ENCODE measurements around the gene SYNE1. TPM values are rescaled to one million over a fixed set of nuclear protein-coding genes. Genes with fewer than 3 reads are reported as not detected.

The SYNE1 gene
- total RNA-seq, 2 experiments from 2014 or later = 25.8 to 25.9 TPM

DNA sequence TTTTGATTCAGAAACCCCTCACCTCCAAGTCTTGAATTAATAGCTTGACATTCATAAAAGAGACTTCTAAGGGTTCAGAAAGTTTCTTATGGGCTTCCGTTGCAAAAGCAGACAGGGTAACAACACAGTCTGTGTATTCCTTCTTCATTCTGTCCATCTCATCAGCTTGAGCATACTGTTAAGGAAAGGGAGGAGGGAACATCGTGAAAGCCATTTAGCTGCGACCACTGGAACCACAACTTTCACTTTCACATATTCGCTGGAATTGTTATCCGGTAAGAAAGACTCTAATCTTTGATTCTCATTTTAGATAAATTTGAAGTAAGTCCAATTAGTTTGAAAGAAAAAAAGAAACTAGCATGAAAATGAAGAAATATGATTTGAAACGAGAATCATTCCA is 174.4 kb downstream of the SYNE1 start:
- no peak for DNase-seq
- Mint-ChIP-seq H3K9me3 (no peaks in the 10 kb centered on the region), H3K27ac (no peak overlapping the region), H3K36me3 (no peaks in the 10 kb centered on the region), H3K4me1 (ENCODE audit: low read depth) (peaks cover 9% of the 10 kb centered on the region), H3K27me3 (peaks cover 15% of the 10 kb centered on the region), H3K4me3 (no peak overlapping the region)
- intact Hi-C loops (cut with micrococcal nuclease) = no loop called here
- ChIA-PET POLR2A (no interaction called here), CTCF (no interaction called here)

DNA sequence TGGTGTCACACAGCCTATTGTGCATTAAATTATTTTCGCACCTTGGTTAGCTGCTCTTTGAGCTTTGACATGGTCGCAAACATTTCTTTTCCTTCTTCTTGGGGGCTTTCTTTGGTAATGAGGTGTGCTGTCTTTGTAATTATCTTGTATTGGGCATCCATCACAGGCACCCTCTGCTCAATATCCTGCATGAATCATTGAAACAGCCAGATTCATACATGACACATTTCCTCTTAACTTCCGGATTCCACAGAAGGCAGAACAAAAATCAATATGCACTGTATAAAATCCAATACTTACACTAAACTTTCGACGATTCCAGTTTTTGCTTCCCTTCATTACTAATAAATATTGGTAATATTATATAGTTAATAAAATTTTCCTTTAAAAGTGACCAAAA is 175.6 kb downstream of the SYNE1 start:
- ChIA-PET CTCF (no interaction called here), POLR2A (no interaction called here)
- no peak overlapping the region for H3K4me3 Mint-ChIP-seq
- no peaks in the 10 kb centered on the region for H3K36me3 Mint-ChIP-seq
- peaks cover 15% of the 10 kb centered on the region for H3K27me3 Mint-ChIP-seq
- no peak overlapping the region for H3K27ac Mint-ChIP-seq
- intact Hi-C loops (cut with micrococcal nuclease) = no loop called here
- DNase-seq = no peak
- H3K9me3 Mint-ChIP-seq = no peaks in the 10 kb centered on the region
- peaks cover 9% of the 10 kb centered on the region for H3K4me1 Mint-ChIP-seq (ENCODE audit: low read depth)

DNA sequence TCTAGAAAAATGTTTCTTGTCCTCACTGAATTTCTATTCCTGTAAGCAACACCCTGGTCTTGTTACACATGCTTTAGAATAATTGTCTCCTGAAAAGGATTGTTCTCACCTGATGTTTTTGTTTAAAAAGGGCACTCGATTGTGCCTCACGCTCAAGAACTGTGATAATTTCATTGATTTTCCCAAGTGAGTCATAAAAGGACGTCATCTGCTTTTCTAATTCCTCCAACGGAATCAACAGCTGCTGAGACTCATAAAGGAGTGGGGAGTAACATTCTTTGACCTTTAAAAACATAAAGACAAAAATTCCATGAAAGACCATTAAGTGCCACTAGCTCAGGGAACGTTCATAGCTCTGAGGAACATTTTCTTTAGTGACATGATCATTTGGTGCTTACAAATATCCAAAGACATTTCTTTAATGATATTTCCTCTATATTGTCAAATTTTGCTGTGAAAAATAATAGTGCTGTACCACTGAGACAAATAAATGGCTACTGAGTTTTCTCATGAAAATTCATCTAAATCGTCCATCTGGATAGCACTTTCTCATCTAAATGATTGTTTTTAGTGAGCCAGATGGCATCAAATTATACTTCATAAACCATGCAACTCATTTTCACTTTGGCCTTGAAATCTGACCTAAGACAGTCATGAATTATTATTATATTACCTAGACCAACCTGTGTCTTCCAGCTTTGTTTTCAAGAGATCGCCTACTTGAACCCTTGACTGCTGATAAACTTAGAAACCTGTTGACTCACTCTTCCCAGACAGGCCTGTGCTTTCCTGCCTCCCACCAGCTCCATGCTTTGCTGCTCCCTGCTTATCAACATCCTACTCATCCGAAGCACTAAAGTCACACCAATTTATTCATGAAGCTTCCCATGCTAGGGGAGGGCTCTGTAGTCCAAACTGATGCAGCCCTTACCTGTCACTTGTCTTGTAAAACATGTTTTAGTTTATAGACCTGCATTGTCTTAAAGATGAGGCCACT is 178.2 kb downstream of the SYNE1 start:
- H3K27me3 Mint-ChIP-seq = peaks cover 12% of the 10 kb centered on the region
- POLR2A ChIA-PET = no interaction called here
- no peaks in the 10 kb centered on the region for H3K9me3 Mint-ChIP-seq
- CTCF ChIA-PET = no interaction called here
- H3K36me3 Mint-ChIP-seq = no peaks in the 10 kb centered on the region
- no peak for DNase-seq
- H3K27ac Mint-ChIP-seq = no peak overlapping the region
- peaks cover 9% of the 10 kb centered on the region for H3K4me1 Mint-ChIP-seq (ENCODE audit: low read depth)
- no peak overlapping the region for H3K4me3 Mint-ChIP-seq
- intact Hi-C loops (cut with micrococcal nuclease) = no loop called here

DNA sequence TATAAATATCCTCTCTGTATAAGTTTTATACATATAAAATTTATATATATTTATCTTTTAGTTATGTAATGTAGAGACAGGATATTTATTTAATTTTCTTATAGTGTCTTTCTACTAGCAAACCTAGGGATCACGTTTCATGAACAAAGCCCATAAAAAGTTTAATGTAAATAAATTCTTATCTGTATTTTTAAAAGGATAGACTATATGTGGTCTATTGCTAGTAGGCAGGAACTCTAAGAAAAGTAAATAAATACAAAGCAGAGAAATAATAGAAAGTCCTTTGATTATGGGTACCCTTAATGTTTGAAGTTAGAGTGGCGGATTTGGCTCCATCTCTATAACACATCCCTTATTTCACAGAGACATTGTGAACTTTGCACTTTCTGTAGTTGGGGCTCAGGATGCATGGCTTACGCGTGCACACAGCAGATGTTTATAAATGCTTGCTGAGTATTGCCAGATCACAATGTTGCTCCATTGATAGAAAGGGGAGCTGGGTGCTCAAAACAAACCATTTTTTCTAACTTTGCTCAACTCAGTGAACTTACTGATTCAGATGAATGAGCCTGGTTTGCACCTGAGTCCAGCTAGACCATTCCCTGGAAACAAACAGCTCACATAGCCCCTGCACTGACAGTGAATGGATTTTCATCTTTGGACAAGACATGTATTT is 179.1 kb downstream of the SYNE1 start:
- Mint-ChIP-seq H3K9me3 (no peaks in the 10 kb centered on the region), H3K27ac (no peak overlapping the region), H3K4me3 (no peak overlapping the region), H3K4me1 (ENCODE audit: low read depth) (peaks cover 7% of the 10 kb centered on the region), H3K36me3 (no peaks in the 10 kb centered on the region), H3K27me3 (peaks cover 9% of the 10 kb centered on the region)
- DNase-seq = no peak
- CTCF ChIA-PET = no interaction called here
- POLR2A ChIA-PET = no interaction called here
- intact Hi-C loops (cut with micrococcal nuclease) = no loop called here

DNA sequence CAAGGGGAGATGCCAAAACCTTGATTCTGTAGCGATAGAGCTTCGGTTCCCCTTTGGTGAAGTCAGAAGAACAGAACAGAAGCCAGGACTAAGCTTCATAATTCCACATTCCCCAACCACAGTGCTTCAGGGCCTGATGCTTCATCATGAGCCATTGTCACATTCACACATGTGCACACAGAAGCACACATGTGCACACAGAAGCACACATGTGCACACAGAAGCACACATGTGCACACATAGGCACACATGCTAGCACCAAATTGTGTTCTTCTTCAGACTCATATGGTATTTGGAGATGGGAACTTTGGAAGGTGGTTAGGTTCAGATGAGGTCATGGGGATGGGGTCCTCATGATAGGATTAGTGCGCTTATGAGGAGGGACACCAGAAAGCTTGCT is 183.2 kb downstream of the SYNE1 start:
- CTCF ChIA-PET = no interaction called here
- no peaks in the 10 kb centered on the region for H3K36me3 Mint-ChIP-seq
- H3K9me3 Mint-ChIP-seq = peaks cover 8% of the 10 kb centered on the region
- no peak overlapping the region for H3K4me3 Mint-ChIP-seq
- intact Hi-C loops (cut with micrococcal nuclease) = no loop called here
- POLR2A ChIA-PET = no interaction called here
- no peak overlapping the region for H3K27ac Mint-ChIP-seq
- no peak for DNase-seq
- peaks cover 9% of the 10 kb centered on the region for H3K27me3 Mint-ChIP-seq
- no peaks in the 10 kb centered on the region for H3K4me1 Mint-ChIP-seq (ENCODE audit: low read depth)

DNA sequence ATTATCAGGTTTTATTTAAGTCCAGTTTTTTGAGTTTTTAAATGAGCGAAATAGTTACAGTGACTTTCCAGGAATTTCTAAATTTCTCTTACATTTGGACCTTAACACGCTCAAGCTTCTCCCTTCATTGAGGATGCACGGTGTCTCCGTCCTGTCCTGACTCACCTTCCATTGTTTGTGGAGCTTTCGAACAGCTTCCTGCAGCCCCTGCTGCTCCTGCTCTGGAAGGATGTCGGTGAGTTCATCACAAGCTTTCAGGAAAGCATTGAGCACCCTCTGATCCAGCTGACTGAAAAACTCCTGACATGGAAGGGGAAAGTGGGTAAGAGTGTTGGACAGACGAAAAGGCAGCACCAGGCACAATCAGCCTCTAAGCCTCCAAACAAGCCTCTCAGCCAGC is 183.7 kb downstream of the SYNE1 start:
- CTCF ChIA-PET = no interaction called here
- DNase-seq = no peak
- Mint-ChIP-seq H3K9me3 (peaks cover 8% of the 10 kb centered on the region), H3K36me3 (no peaks in the 10 kb centered on the region), H3K4me1 (ENCODE audit: low read depth) (no peaks in the 10 kb centered on the region), H3K4me3 (no peak overlapping the region), H3K27me3 (peaks cover 9% of the 10 kb centered on the region), H3K27ac (no peak overlapping the region)
- POLR2A ChIA-PET = no interaction called here
- intact Hi-C loops (cut with micrococcal nuclease) = no loop called here

DNA sequence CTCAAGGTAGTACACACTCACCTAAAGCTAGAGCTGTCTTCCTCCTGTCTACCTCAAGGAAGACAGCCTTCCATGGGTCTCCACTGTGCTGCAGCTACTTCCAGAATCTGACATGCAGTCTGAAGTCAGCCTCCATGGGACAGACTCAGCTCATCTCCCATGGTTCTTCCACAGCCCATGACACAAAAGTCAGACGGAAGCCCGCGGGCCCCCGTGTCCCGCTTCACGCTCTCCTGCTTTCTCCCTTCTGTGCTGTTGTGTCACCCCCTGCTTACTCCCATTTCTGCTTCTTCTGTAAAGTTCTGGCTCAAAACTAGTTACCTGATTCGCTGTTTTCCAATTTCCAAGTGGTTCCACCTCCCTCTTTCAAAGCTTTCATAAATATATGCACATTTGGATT is 184.5 kb downstream of the SYNE1 start:
- DNase-seq = no peak
- Mint-ChIP-seq H3K36me3 (no peaks in the 10 kb centered on the region), H3K4me3 (no peak overlapping the region), H3K9me3 (peaks cover 8% of the 10 kb centered on the region), H3K4me1 (ENCODE audit: low read depth) (no peaks in the 10 kb centered on the region), H3K27ac (no peak overlapping the region), H3K27me3 (peaks cover 9% of the 10 kb centered on the region)
- ChIA-PET CTCF (no interaction called here), POLR2A (no interaction called here)
- intact Hi-C loops (cut with micrococcal nuclease) = no loop called here

DNA sequence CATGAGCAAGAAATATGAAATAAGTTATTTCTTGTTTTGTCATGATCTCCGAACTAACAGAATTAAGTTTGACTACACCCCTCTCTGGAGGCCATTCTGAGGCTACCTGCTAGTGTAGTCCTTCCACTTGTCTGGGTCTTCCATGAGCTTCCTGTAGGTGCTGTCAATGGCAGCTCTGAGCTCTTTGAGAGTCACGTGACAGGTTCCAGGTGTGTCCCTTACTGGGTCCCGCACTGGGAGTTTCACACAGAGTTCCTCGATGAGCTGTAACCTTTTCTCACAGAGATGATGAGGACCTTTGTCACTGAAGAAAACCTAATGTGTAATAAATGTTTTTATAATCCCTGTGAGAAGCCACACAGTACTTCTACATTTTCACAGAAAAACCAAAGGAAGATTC is 186.6 kb downstream of the SYNE1 start:
- Mint-ChIP-seq H3K36me3 (no peaks in the 10 kb centered on the region), H3K27me3 (peaks cover 7% of the 10 kb centered on the region), H3K4me1 (ENCODE audit: low read depth) (no peaks in the 10 kb centered on the region), H3K4me3 (no peak overlapping the region), H3K9me3 (peaks cover 8% of the 10 kb centered on the region), H3K27ac (no peak overlapping the region)
- POLR2A ChIA-PET = no interaction called here
- CTCF ChIA-PET = no interaction called here
- no peak for DNase-seq
- intact Hi-C loops (cut with micrococcal nuclease) = no loop called here

DNA sequence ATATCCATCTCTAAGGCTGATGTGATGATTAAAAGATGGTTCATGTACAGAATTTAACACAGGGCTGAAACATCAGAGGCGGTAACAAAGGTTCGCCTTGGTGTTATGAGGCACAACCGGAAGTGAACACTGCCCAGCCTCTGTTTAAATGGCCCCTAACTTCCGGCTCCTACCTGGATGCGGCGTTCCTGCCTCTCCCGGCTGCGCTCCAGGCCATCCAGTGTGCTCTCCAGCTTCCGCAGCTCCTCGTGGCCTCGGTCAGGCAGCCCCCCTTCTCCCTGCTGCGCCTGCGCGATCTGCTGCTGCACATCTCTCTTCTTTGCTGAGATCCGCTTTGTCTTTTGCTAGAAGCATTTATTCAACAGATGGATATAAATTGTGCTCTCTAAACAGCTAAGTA is 195.3 kb downstream of the SYNE1 start:
- no peaks in the 10 kb centered on the region for H3K4me1 Mint-ChIP-seq (ENCODE audit: low read depth)
- H3K36me3 Mint-ChIP-seq = no peaks in the 10 kb centered on the region
- no peak overlapping the region for H3K27ac Mint-ChIP-seq
- no peak for DNase-seq
- POLR2A ChIA-PET = no interaction called here
- no peak overlapping the region for H3K4me3 Mint-ChIP-seq
- intact Hi-C loops (cut with micrococcal nuclease) = no loop called here
- no peaks in the 10 kb centered on the region for H3K9me3 Mint-ChIP-seq
- CTCF ChIA-PET = no interaction called here
- H3K27me3 Mint-ChIP-seq = no peaks in the 10 kb centered on the region

DNA sequence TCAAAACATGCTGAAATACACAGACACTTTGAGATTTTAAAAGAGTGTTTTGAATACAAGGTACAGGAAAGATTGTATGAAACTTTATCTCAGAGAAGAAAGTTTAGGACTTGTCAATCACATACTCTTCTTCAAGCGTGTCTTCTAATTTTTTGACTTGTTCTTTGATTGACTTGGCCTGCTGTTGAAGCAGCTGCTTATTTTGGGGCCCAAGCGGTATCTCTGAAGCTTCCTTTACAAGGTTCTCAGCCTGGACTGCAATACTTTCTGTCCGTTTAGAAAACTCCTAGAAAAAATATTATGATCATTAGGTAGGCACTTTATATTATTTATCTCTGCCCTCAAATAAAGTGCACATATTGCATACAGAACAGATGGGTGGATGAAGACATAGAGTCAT is 201.3 kb downstream of the SYNE1 start:
- no peaks in the 10 kb centered on the region for H3K9me3 Mint-ChIP-seq

DNA sequence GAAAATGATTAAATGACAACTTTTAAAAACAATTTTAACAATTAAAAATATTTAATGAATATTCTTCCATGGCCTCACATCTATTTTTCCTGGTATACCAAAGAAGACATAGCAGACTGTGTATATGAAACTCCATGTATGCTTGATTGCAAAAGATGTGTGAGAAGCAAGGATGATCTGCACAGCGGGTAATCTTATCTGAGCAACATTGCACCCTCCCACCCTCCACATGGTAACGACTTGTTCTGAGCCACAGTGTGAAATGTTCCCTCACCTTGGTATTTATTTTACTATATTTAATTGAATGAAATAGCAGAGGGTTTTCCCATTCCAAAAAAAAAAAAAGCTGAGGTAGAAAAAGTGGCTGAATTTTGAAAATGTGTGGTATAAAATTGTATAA is 204.4 kb downstream of the SYNE1 start:
- POLR2A ChIA-PET = no interaction called here
- H3K27me3 Mint-ChIP-seq = peaks cover 6% of the 10 kb centered on the region
- no peak for DNase-seq
- no peak overlapping the region for H3K27ac Mint-ChIP-seq
- CTCF ChIA-PET = no interaction called here
- no peaks in the 10 kb centered on the region for H3K36me3 Mint-ChIP-seq
- intact Hi-C loops (cut with micrococcal nuclease) = no loop called here
- H3K4me1 Mint-ChIP-seq (ENCODE audit: low read depth) = no peaks in the 10 kb centered on the region
- no peaks in the 10 kb centered on the region for H3K9me3 Mint-ChIP-seq
- H3K4me3 Mint-ChIP-seq = no peak overlapping the region

More for the DNA sequence above, 201.3 kb downstream of the SYNE1 start:
- no peak for DNase-seq
- peaks cover 6% of the 10 kb centered on the region for H3K27me3 Mint-ChIP-seq
- H3K36me3 Mint-ChIP-seq = no peaks in the 10 kb centered on the region
- no peaks in the 10 kb centered on the region for H3K4me1 Mint-ChIP-seq (ENCODE audit: low read depth)
- no peak overlapping the region for H3K27ac Mint-ChIP-seq
- intact Hi-C loops (cut with micrococcal nuclease) = no loop called here
- H3K4me3 Mint-ChIP-seq = no peak overlapping the region
- CTCF ChIA-PET = no interaction called here
- POLR2A ChIA-PET = no interaction called here

DNA sequence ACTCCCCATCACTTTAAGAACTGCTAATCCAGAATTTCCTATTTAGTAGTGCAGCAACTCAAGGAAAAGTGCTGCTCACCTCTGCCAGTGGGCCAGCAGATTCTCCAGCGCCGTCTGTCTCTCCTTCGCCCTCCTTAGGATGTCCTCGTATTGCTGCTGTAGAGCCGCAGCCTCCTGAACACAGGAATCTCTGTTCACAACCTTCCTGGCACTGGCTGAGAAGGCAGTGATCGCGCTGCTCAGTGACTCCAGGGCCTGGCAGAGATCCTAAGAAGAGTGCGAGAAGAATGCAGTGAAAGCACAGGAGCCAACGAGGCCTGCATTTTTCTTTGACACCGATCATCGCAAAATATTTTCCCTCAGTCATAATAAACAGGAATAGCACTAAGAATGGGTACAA is 209.0 kb downstream of the SYNE1 start:
- Mint-ChIP-seq H3K27ac (no peak overlapping the region), H3K9me3 (no peaks in the 10 kb centered on the region), H3K4me1 (ENCODE audit: low read depth) (no peaks in the 10 kb centered on the region), H3K4me3 (no peak overlapping the region), H3K27me3 (peaks cover 9% of the 10 kb centered on the region), H3K36me3 (no peaks in the 10 kb centered on the region)
- no peak for DNase-seq
- intact Hi-C loops (cut with micrococcal nuclease) = no loop called here
- ChIA-PET CTCF (no interaction called here), POLR2A (no interaction called here)

DNA sequence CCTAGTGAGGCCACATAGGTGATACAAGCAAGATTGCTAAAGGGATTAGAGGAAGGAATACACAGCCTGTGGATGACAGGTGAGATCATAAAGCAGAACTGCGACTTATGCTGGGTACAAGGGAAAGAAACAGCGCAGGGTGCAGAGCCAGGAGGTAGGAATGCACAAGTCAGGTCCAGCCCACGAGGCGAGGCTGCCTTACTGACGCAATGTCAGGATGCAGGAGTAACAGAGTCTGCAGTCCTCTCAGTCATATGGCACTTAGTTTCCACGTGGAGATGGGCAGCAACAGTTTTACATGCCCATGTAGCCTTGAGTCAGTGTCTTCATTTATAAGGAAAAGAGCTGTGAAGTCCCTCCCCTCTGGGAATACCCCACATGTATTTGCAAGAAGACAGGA is 210.9 kb downstream of the SYNE1 start:
- POLR2A ChIA-PET = no interaction called here
- Mint-ChIP-seq H3K36me3 (no peaks in the 10 kb centered on the region), H3K4me3 (no peak overlapping the region), H3K27ac (no peak overlapping the region), H3K27me3 (peaks cover 11% of the 10 kb centered on the region), H3K9me3 (no peaks in the 10 kb centered on the region), H3K4me1 (ENCODE audit: low read depth) (no peaks in the 10 kb centered on the region)
- CTCF ChIA-PET = no interaction called here
- no peak for DNase-seq
- intact Hi-C loops (cut with micrococcal nuclease) = no loop called here
